ENCODE measurements around the gene MCM3.

MCM3 gene

DNA sequence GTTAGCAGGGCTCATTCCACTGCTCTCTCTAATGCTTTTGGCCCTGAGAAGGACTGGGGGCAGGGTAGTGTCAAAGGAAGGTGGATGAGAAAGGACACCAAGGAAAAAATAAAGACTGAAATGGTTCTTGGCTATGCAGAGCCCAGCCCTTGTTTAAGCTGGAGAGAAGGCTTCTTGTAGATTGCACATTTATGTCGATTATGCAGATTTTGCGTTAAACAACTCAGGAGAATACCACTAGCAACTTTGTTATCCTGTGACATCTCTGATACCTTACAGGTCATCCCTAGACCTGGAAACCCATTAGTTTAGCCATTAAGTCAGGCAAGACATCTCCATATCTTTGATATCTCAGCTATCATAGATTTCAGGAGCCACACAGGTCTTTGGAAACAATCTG lies 29.1 kb downstream of the MCM3 start:
- TF ChIP-seq, protein P1, sequence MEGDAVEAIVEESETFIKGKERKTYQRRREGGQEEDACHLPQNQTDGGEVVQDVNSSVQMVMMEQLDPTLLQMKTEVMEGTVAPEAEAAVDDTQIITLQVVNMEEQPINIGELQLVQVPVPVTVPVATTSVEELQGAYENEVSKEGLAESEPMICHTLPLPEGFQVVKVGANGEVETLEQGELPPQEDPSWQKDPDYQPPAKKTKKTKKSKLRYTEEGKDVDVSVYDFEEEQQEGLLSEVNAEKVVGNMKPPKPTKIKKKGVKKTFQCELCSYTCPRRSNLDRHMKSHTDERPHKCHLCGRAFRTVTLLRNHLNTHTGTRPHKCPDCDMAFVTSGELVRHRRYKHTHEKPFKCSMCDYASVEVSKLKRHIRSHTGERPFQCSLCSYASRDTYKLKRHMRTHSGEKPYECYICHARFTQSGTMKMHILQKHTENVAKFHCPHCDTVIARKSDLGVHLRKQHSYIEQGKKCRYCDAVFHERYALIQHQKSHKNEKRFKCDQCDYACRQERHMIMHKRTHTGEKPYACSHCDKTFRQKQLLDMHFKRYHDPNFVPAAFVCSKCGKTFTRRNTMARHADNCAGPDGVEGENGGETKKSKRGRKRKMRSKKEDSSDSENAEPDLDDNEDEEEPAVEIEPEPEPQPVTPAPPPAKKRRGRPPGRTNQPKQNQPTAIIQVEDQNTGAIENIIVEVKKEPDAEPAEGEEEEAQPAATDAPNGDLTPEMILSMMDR (IDR thresholded peaks at IDR 0.05; ENCODE audit: low read depth, low read length, missing control alignments), result no peak
- DNase-seq (ENCODE audit: low read depth), result no peak
- H3K4me3 ChIP-seq (ENCODE audit: low read depth, low read length), result no peak overlapping the region

- H3K4me3 ChIP-seq (ENCODE audit: low read depth, low read length), result no peak overlapping the region
- TF ChIP-seq, protein P1 (IDR thresholded peaks at IDR 0.05; ENCODE audit: low read depth, low read length, missing control alignments), result no peak
- DNase-seq (ENCODE audit: low read depth), result no peak
These were observed 29.7 kb downstream of the MCM3 start for GRCh38 chr6:52254731-52255378.

GRCh38 chr6:52253494-52253893 lies 31.0 kb downstream of the MCM3 start:
- TF ChIP-seq, protein P1 (IDR thresholded peaks at IDR 0.05; ENCODE audit: low read depth, low read length, missing control alignments), result no peak
- DNase-seq (ENCODE audit: low read depth), result no peak
- H3K4me3 ChIP-seq (ENCODE audit: low read depth, low read length), result no peak overlapping the region

DNA sequence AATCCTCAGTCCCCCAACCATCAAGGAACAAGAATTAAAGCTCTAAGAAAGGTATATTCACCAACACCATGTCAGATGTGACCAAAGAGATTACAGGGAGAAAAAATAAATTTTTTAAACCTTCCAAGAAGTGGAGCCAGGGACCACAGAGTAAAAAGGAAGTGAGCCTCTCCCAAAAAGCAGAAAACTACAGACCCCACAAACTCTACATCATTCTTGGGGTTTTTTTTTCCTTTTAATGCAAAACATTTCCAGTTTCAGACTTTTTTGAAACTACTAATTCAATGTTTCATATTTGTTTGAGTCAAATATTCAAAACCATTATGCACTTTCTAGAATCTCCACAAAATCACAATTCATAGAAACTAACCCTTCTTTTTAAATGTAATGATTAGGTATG lies 33.4 kb downstream of the MCM3 start:
- no peak overlapping the region for H3K4me3 ChIP-seq (ENCODE audit: low read depth, low read length)
- no peak for DNase-seq (ENCODE audit: low read depth)
- TF ChIP-seq, protein P1 (IDR thresholded peaks at IDR 0.05; ENCODE audit: low read depth, low read length, missing control alignments), result no peak

DNA sequence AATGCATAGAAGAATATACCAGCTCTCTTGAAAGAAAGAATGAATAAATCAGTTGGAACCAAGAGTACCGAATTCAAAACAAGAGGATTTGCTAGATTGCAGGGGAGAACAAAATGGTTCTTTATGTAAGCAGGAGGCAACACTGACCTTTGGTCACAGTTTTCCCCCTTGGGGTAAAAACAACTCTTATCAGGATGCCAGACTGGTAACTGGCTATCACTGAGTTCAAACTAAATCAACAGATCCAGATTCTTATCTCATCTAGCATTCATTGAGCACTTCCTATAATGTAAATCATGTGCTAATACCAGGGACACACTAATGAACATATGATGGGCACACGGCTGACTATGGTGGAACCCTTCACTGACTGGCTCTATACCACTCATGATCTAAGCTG lies 35.5 kb downstream of the MCM3 start:
- DNase-seq (ENCODE audit: low read depth), result no peak
- no peak overlapping the region for H3K4me3 ChIP-seq (ENCODE audit: low read depth, low read length)
- TF ChIP-seq, protein P1 (IDR thresholded peaks at IDR 0.05; ENCODE audit: low read depth, low read length, missing control alignments), result no peak

- no peak overlapping the region for H3K4me3 ChIP-seq (ENCODE audit: low read depth, low read length)
- DNase-seq (ENCODE audit: low read depth), result no peak
- TF ChIP-seq, protein P1 (IDR thresholded peaks at IDR 0.05; ENCODE audit: low read depth, low read length, missing control alignments), result no peak
These were observed 39.1 kb downstream of the MCM3 start for GRCh38 chr6:52245425-52245824.

GRCh38 chr6:52244400-52244799 lies 40.1 kb downstream of the MCM3 start, which contains the start of gene IL17F:
IL17F (minus strand) TSS chr6:52244500; CDS start chr6:52244429, 71 bp downstream.
- DNase-seq (ENCODE audit: low read depth), result no peak
- H3K4me3 ChIP-seq (ENCODE audit: low read depth, low read length), result no peak within 1 kb of the TSS
- TF ChIP-seq, protein P1 (IDR thresholded peaks at IDR 0.05; ENCODE audit: low read depth, low read length, missing control alignments), result no peak

All from GM12864 (cell line).